SK-N-SH (cell line): ENCODE measurements around the gene BTBD9. TPM values are rescaled to one million over a fixed set of nuclear protein-coding genes. Genes with fewer than 3 reads are reported as not detected.

ENCODE experiments used
- CTCF ChIA-PET: fragments of 300-600, 350-600 bp; formaldehyde crosslinking; extraction: SDS; loops from one replicate; lab custom pipeline; 2021; lab: Yijun Ruan, JAX
- POLR2A ChIA-PET: fragments of 350-600 bp; sonication (Branson Sonifier 250); formaldehyde crosslinking; extraction: SDS; loops from one replicate; lab custom pipeline; 2020; ENCODE audit warnings: antibody characterized with exemption, inconsistent platforms; lab: Yijun Ruan, JAX
- DNase-seq: peaks from one replicate; pipeline ENCODE4 v3.0.0; 2012
- H2AFZ ChIP-seq: fragments of 200-600 bp; sonication (generic); 2 replicates; pipeline ENCODE4 v1.8.1; 2016; ENCODE audit warnings: antibody characterized with exemption, mild to moderate bottlenecking, low read depth
- H3F3A ChIP-seq: fragments of 200-600 bp; sonication (generic); replicated peaks from 2 replicates; pipeline ENCODE3; 2016; ENCODE audit warnings: antibody characterized with exemption, mild to moderate bottlenecking; ENCODE audit not compliant: insufficient read depth
- H3K27ac ChIP-seq, 2 experiments: fragments of 200-500 bp in 1 of 2; fragments of 200-600 bp in 1 of 2; sonication (Bioruptor generic) in 1 of 2; sonication (generic), shearing (Covaris generic) in 1 of 2; 2 replicates each; pipeline versions ENCODE4 v1.5.1 to v1.6.1; 2014 to 2016; ENCODE audit warnings: low read depth in 2 of 2, inconsistent platforms in 1 of 2, low read length in 1 of 2, mild to moderate bottlenecking in 1 of 2, mixed read lengths in 1 of 2
- H3K27me3 ChIP-seq: fragments of 200-600 bp; sonication (generic), shearing (Covaris generic); 2 replicates; pipeline ENCODE4 v1.6.1; 2016; ENCODE audit warnings: mixed run types; ENCODE audit not compliant: insufficient read depth
- H3K36me3 ChIP-seq, 2 experiments: fragments of 200-500 bp in 1 of 2; fragments of 200-600 bp in 1 of 2; sonication (Bioruptor generic) in 1 of 2; sonication (generic) in 1 of 2; replicated peaks in 1 of 2; 2 replicates each; pipeline versions ENCODE3 to v1.5.1; 2014 to 2016; ENCODE audit warnings: low read length in 1 of 2, mild to moderate bottlenecking in 1 of 2; ENCODE audit not compliant: insufficient read depth in 2 of 2, control insufficient read depth in 1 of 2
- H3K4me1 ChIP-seq, 2 experiments: fragments of 200-500 bp in 1 of 2; fragments of 200-600 bp in 1 of 2; sonication (Bioruptor generic) in 1 of 2; sonication (generic), shearing (Covaris generic) in 1 of 2; 2 replicates each; pipeline versions ENCODE4 v1.5.1 to v1.6.1; 2014 to 2016; ENCODE audit warnings: low read depth in 1 of 2, low read length in 1 of 2, mixed run types in 1 of 2; ENCODE audit not compliant: insufficient read depth in 2 of 2, control insufficient read depth in 1 of 2
- H3K4me2 ChIP-seq: fragments of 200-600 bp; sonication (generic), shearing (Covaris generic); 2 replicates; pipeline ENCODE4 v1.6.1; 2017; ENCODE audit warnings: mixed run types
- H3K4me3 ChIP-seq, 2 experiments: fragments of 200-500 bp in 1 of 2; fragments of 200-600 bp in 1 of 2; sonication (Bioruptor generic) in 1 of 2; sonication (generic), shearing (Covaris generic) in 1 of 2; 2 replicates each; pipeline versions ENCODE4 v1.5.1 to v1.8.1; 2014 to 2016; ENCODE audit warnings: low read depth in 2 of 2, inconsistent platforms in 1 of 2, low read length in 1 of 2, mild to moderate bottlenecking in 1 of 2, mixed read lengths in 1 of 2, moderate library complexity in 1 of 2
- H3K79me2 ChIP-seq: fragments of 200-600 bp; sonication (generic); 2 replicates; pipeline ENCODE4 v1.8.1; 2017; ENCODE audit warnings: mild to moderate bottlenecking; ENCODE audit not compliant: insufficient read depth
- H3K9ac ChIP-seq: fragments of 200-600 bp; sonication (generic); 2 replicates; pipeline ENCODE4 v1.6.1; 2017; ENCODE audit warnings: mixed run types
- H3K9me2 ChIP-seq: fragments of 200-600 bp; sonication (generic); 2 replicates; pipeline ENCODE4 v1.6.1; 2017; ENCODE audit warnings: mixed run types
- H3K9me3 ChIP-seq: fragments of 200-600 bp; sonication (generic); 2 replicates; pipeline ENCODE4 v1.6.1; 2017; ENCODE audit warnings: mixed run types, mild to moderate bottlenecking, moderate library complexity
- H4K20me1 ChIP-seq: fragments of 200-600 bp; sonication (generic); 2 replicates; pipeline ENCODE4 v1.6.1; 2017; ENCODE audit warnings: mild to moderate bottlenecking, mixed run types; ENCODE audit not compliant: insufficient read depth
- ELF1 ChIP-seq: IDR thresholded peaks from 2 replicates; pipeline ENCODE4 v1.4.0; 2012
- EP300 ChIP-seq, 2 experiments: IDR thresholded peaks; 2 replicates each; pipeline versions ENCODE4 v1.4.0 to v1.6.1; 2012; ENCODE audit warnings: borderline replicate concordance in 1 of 2, low read depth in 1 of 2, low read length in 1 of 2
- FOXM1 ChIP-seq: IDR thresholded peaks from 2 replicates; pipeline ENCODE4 v1.4.0; 2012; ENCODE audit warnings: low read depth, mild to moderate bottlenecking
- GATA2 ChIP-seq: sonication (generic); formaldehyde crosslinking; IDR thresholded peaks from 2 replicates; pipeline ENCODE4 v1.5.0; 2020; ENCODE audit warnings: mild to moderate bottlenecking, missing genetic modification reagents
- JUND ChIP-seq: IDR thresholded peaks from 2 replicates; pipeline ENCODE4 v1.4.0; 2012
- MEF2A ChIP-seq: IDR thresholded peaks from 2 replicates; pipeline ENCODE4 v1.4.0; 2012; ENCODE audit warnings: low read depth, borderline replicate concordance
- NFIC ChIP-seq: IDR thresholded peaks from 2 replicates; pipeline ENCODE4 v1.4.0; 2012; ENCODE audit warnings: borderline replicate concordance
- POLR2AphosphoS5 ChIP-seq: IDR thresholded peaks from 2 replicates; pipeline ENCODE4 v1.6.1; 2012; ENCODE audit warnings: low read depth, low read length
- RAD21 ChIP-seq: IDR thresholded peaks from 2 replicates; pipeline ENCODE4 v1.6.1; 2012; ENCODE audit warnings: mild to moderate bottlenecking, low read length
- RFX5 ChIP-seq: IDR thresholded peaks from 2 replicates; pipeline ENCODE4 v1.6.1; 2012; ENCODE audit warnings: mild to moderate bottlenecking, improper control_type of control experiment, low read length
- TCF12 ChIP-seq: IDR thresholded peaks from 2 replicates; pipeline ENCODE4 v1.4.0; 2012
- TEAD4 ChIP-seq: IDR thresholded peaks from 2 replicates; pipeline ENCODE4 v1.4.0; 2012; ENCODE audit warnings: mild to moderate bottlenecking, borderline replicate concordance; ENCODE audit not compliant: insufficient read depth
- YY1 ChIP-seq: IDR thresholded peaks from 2 replicates; pipeline ENCODE4 v1.4.0; 2012; ENCODE audit warnings: low read depth, mild to moderate bottlenecking
- WGBS: methylation state at CpG from one replicate; pipeline ENCODE4 v1.1.6; 2017; ENCODE audit warnings: low lambda C conversion rate; 5-methylcytosine and 5-hydroxymethylcytosine counted together
- polyA plus RNA-seq, 3 experiments: library from polyadenylated mRNA; depleted of rRNA; stranded (reverse); fragments of >200 nt; gene quantifications; 2 replicates each; pipeline ENCODE4 v1.2.3, GENCODE V29; 2012
- TF ChIP-seq, protein P1 (sequence below): fragments of 150-350 bp; IDR thresholded peaks from 2 replicates; pipeline ENCODE4 v1.6.1; 2016; ENCODE audit warnings: mild to moderate bottlenecking, low read depth, low read length
- TF ChIP-seq, protein P2 (sequence below): IDR thresholded peaks from 2 replicates; pipeline ENCODE4 v1.4.0; 2012; ENCODE audit warnings: low read depth
- TF ChIP-seq, protein P3 (sequence below): IDR thresholded peaks from 2 replicates; pipeline ENCODE4 v1.6.1; 2012; ENCODE audit warnings: mild to moderate bottlenecking, low read depth, low read length, moderate library complexity
- TF ChIP-seq, protein P4 (sequence below): fragments of 150-350 bp; IDR thresholded peaks from 2 replicates; pipeline ENCODE4 v1.6.1; 2017; ENCODE audit warnings: antibody characterized with exemption, low read length, low read depth, borderline replicate concordance

BTBD9 gene
- polyA plus RNA-seq, 1 of the 3 experiments (the other 2 are of a cell fraction) = 2.2 TPM

DNA sequence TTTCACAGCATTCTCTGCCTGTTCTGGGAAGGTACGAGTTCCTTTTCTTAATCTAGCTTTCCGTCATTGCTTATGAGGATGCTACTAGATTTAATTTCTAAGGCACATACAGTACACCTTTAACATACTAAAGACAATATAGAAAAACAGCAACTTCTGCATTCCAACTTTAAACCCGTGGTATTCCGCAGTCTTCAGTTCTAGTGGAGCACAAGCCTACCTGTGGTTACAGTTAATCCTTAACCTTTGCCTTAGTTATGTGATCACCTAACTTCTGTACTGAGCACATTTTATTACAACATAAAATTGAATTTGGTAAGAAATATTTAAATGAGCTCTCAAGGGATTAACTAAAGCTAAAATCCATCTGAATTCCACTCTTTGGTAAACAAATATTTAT, 289.5 kb downstream of the BTBD9 start:
- H2AFZ ChIP-seq = no peak overlapping the region
- DNase-seq = no peak
- no peak overlapping the region for H3K9ac ChIP-seq
- H3K36me3 ChIP-seq = no peaks in the 10 kb centered on the region
- no peaks in the 10 kb centered on the region for H3K79me2 ChIP-seq
- ChIA-PET POLR2A (no interaction called here), CTCF (interaction anchor here (0.8 to 1.8 kb wide), 2 partner anchors 71 to 143 kb away, joined by 4 to 5 read pairs; no protein-coding TSS in a partner anchor)
- H3K9me2 ChIP-seq = no peaks in the 10 kb centered on the region
- 94% methylated on average over 4 of the region's 4 CpGs for WGBS
- H3K4me2 ChIP-seq = no peak overlapping the region
- H3K4me1 ChIP-seq = peaks cover 22 to 39% of the 10 kb centered on the region in 2 experiments; a peak in 3 of 4 replicates
- peaks cover 20% of the 10 kb centered on the region for H3F3A ChIP-seq
- no peaks in the 10 kb centered on the region for H3K9me3 ChIP-seq
- no peak for TF ChIP-seq TEAD4
- no peak for TF ChIP-seq YY1
- TF ChIP-seq POLR2AphosphoS5 = no peak
- no peak for TF ChIP-seq EP300 (IDR thresholded peaks at IDR 0.05; ENCODE audit: borderline replicate concordance in 1 of 2, low read depth in 1 of 2, low read length in 1 of 2)
- no peak for TF ChIP-seq GATA2 (CRISPR knock-in tag)
- no peak for TF ChIP-seq JUND
- TF ChIP-seq RFX5 = no peak
- TF ChIP-seq, protein P1, sequence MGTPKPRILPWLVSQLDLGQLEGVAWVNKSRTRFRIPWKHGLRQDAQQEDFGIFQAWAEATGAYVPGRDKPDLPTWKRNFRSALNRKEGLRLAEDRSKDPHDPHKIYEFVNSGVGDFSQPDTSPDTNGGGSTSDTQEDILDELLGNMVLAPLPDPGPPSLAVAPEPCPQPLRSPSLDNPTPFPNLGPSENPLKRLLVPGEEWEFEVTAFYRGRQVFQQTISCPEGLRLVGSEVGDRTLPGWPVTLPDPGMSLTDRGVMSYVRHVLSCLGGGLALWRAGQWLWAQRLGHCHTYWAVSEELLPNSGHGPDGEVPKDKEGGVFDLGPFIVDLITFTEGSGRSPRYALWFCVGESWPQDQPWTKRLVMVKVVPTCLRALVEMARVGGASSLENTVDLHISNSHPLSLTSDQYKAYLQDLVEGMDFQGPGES = no peak
- H3K27ac ChIP-seq = peak overlapping the region; percentile 50 to 77; a peak in 3 of 4 replicates
- H4K20me1 ChIP-seq = no peaks in the 10 kb centered on the region
- no peak overlapping the region for H3K4me3 ChIP-seq
- H3K27me3 ChIP-seq = no peaks in the 10 kb centered on the region

DNA sequence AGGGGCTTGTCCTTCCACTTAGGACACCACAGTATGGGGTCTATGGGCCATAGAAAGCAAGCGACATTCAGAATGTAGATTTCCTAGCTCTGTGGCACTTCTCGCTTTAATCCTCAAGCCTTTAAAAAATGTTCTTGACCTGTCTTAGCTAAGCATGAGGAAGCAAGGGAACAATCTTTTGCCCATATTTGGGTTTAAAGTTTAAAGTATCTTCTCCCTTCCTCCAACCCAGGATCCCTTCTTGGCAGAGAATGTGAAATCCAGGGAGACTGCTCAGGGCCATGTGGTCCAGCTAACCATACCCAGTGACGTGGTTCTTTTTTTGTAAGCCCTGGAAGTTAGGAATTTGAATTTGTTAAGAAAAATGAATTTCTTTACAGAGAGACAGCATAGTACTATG, 289.9 kb downstream of the BTBD9 start:
- no peaks in the 10 kb centered on the region for H3K9me2 ChIP-seq
- H3K27me3 ChIP-seq = no peaks in the 10 kb centered on the region
- H3K4me1 ChIP-seq = peaks cover 22 to 38% of the 10 kb centered on the region in 2 experiments; a peak in 3 of 4 replicates
- ChIA-PET POLR2A (no interaction called here), CTCF (interaction anchor here (0.8 to 1.8 kb wide), 2 partner anchors 70 to 144 kb away, joined by 4 to 5 read pairs; no protein-coding TSS in a partner anchor)
- DNase-seq = no peak
- no peaks in the 10 kb centered on the region for H4K20me1 ChIP-seq
- H3K79me2 ChIP-seq = no peaks in the 10 kb centered on the region
- no peak overlapping the region for H3K4me3 ChIP-seq
- H3K4me2 ChIP-seq = no peak overlapping the region
- 78% methylated on average over 3 of the region's 3 CpGs for WGBS
- H3K27ac ChIP-seq = peak overlapping the region; percentile 50 to 77; a peak in 3 of 4 replicates
- no peak overlapping the region for H2AFZ ChIP-seq
- peaks cover 20% of the 10 kb centered on the region for H3F3A ChIP-seq
- no peaks in the 10 kb centered on the region for H3K36me3 ChIP-seq
- H3K9me3 ChIP-seq = no peaks in the 10 kb centered on the region
- TF ChIP-seq, protein P2, sequence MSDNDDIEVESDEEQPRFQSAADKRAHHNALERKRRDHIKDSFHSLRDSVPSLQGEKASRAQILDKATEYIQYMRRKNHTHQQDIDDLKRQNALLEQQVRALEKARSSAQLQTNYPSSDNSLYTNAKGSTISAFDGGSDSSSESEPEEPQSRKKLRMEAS = peak; percentile 42; the same call in 1 of the 2 replicates
- TF ChIP-seq FOXM1 (no peak), ELF1 (no peak), RAD21 (no peak), MEF2A (no peak), TCF12 (peak; percentile 46; the same call in 1 of the 2 replicates), TEAD4 (no peak), NFIC (peak; percentile 53), EP300 (IDR thresholded peaks at IDR 0.05; ENCODE audit: borderline replicate concordance in 1 of 2, low read depth in 1 of 2, low read length in 1 of 2) (0 out of 4 replicates have a peak, but pooled peaks of 1 of the 2 experiments have one; percentile 12)
- TF ChIP-seq, protein P3, sequence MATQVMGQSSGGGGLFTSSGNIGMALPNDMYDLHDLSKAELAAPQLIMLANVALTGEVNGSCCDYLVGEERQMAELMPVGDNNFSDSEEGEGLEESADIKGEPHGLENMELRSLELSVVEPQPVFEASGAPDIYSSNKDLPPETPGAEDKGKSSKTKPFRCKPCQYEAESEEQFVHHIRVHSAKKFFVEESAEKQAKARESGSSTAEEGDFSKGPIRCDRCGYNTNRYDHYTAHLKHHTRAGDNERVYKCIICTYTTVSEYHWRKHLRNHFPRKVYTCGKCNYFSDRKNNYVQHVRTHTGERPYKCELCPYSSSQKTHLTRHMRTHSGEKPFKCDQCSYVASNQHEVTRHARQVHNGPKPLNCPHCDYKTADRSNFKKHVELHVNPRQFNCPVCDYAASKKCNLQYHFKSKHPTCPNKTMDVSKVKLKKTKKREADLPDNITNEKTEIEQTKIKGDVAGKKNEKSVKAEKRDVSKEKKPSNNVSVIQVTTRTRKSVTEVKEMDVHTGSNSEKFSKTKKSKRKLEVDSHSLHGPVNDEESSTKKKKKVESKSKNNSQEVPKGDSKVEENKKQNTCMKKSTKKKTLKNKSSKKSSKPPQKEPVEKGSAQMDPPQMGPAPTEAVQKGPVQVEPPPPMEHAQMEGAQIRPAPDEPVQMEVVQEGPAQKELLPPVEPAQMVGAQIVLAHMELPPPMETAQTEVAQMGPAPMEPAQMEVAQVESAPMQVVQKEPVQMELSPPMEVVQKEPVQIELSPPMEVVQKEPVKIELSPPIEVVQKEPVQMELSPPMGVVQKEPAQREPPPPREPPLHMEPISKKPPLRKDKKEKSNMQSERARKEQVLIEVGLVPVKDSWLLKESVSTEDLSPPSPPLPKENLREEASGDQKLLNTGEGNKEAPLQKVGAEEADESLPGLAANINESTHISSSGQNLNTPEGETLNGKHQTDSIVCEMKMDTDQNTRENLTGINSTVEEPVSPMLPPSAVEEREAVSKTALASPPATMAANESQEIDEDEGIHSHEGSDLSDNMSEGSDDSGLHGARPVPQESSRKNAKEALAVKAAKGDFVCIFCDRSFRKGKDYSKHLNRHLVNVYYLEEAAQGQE = no peak
- TF ChIP-seq, protein P4, sequence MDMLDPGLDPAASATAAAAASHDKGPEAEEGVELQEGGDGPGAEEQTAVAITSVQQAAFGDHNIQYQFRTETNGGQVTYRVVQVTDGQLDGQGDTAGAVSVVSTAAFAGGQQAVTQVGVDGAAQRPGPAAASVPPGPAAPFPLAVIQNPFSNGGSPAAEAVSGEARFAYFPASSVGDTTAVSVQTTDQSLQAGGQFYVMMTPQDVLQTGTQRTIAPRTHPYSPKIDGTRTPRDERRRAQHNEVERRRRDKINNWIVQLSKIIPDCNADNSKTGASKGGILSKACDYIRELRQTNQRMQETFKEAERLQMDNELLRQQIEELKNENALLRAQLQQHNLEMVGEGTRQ = no peak
- TF ChIP-seq, all 33 proteins: peak for 4
- H3K9ac ChIP-seq = no peak overlapping the region
